ENCODE results near the gene GGT6.

The GGT6 gene

GRCh38 chr17:4541328-4542002 is 18.9 kb downstream of the GGT6 start:
- Mint-ChIP-seq H3K27me3 (no peaks in the 10 kb centered on the region), H3K27ac (no peak overlapping the region), H3K4me3 (no peak overlapping the region), H3K9me3 (no peaks in the 10 kb centered on the region), H3K4me1 (peaks cover 26% of the 10 kb centered on the region)
- no peak for DNase-seq
- no peak for ATAC-seq

GRCh38 chr17:4540687-4541327 is 19.6 kb downstream of the GGT6 start:
- Mint-ChIP-seq H3K27ac (no peak overlapping the region), H3K9me3 (no peaks in the 10 kb centered on the region), H3K4me3 (no peak overlapping the region), H3K4me1 (peaks cover 29% of the 10 kb centered on the region), H3K27me3 (no peaks in the 10 kb centered on the region)
- ATAC-seq (no peak), DNase-seq (no peak)

GRCh38 chr17:4540224-4540651 is 20.1 kb downstream of the GGT6 start:
- H3K9me3 Mint-ChIP-seq, result no peaks in the 10 kb centered on the region
- no peak for ATAC-seq
- no peak for DNase-seq
- no peaks in the 10 kb centered on the region for H3K27me3 Mint-ChIP-seq
- H3K4me3 Mint-ChIP-seq, result no peak overlapping the region
- H3K4me1 Mint-ChIP-seq, result peaks cover 35% of the 10 kb centered on the region
- no peak overlapping the region for H3K27ac Mint-ChIP-seq

- Mint-ChIP-seq H3K4me3 (no peak overlapping the region), H3K27me3 (no peaks in the 10 kb centered on the region), H3K9me3 (no peaks in the 10 kb centered on the region), H3K27ac (peak overlapping the region in 1 of 2 donors; percentile 9), H3K4me1 (peaks cover 35% of the 10 kb centered on the region)
- no peak for ATAC-seq
- no peak for DNase-seq
Measured at GRCh38 chr17:4539576-4540223, 20.7 kb downstream of the GGT6 start.

- no peak overlapping the region for H3K27ac Mint-ChIP-seq
- H3K9me3 Mint-ChIP-seq, result no peaks in the 10 kb centered on the region
- peaks cover 40% of the 10 kb centered on the region for H3K4me1 Mint-ChIP-seq
- no peak for DNase-seq
- H3K27me3 Mint-ChIP-seq, result no peaks in the 10 kb centered on the region
- H3K4me3 Mint-ChIP-seq, result no peak overlapping the region
- no peak for ATAC-seq
Measured at GRCh38 chr17:4539025-4539424, 21.4 kb downstream of the GGT6 start.

- Mint-ChIP-seq H3K4me1 (peaks cover 46% of the 10 kb centered on the region), H3K4me3 (no peak overlapping the region), H3K9me3 (no peaks in the 10 kb centered on the region), H3K27ac (peak overlapping the region in 1 of 2 donors; percentile 71), H3K27me3 (peaks cover 4% of the 10 kb centered on the region)
- DNase-seq, result no peak
- ATAC-seq, result no peak
Measured at GRCh38 chr17:4538236-4539002, 22.0 kb downstream of the GGT6 start.

- no peaks in the 10 kb centered on the region for H3K9me3 Mint-ChIP-seq
- H3K4me1 Mint-ChIP-seq, result peaks cover 52% of the 10 kb centered on the region
- DNase-seq, result no peak
- H3K27me3 Mint-ChIP-seq, result peaks cover 8% of the 10 kb centered on the region
- no peak overlapping the region for H3K27ac Mint-ChIP-seq
- H3K4me3 Mint-ChIP-seq, result no peak overlapping the region
- no peak for ATAC-seq
Measured at GRCh38 chr17:4537451-4538235, 22.7 kb downstream of the GGT6 start.

- DNase-seq (no peak), ATAC-seq (no peak)
- Mint-ChIP-seq H3K4me1 (peaks cover 45% of the 10 kb centered on the region), H3K27me3 (peaks cover 14% of the 10 kb centered on the region), H3K4me3 (no peak overlapping the region), H3K27ac (peak overlapping the region in 1 of 2 donors; percentile 48), H3K9me3 (no peaks in the 10 kb centered on the region)
Measured at GRCh38 chr17:4536742-4537411, 23.5 kb downstream of the GGT6 start.

- no peaks in the 10 kb centered on the region for H3K9me3 Mint-ChIP-seq
- H3K27ac Mint-ChIP-seq, result no peak overlapping the region
- ATAC-seq (peak; percentile 3), DNase-seq (no peak)
- no peak overlapping the region for H3K4me3 Mint-ChIP-seq
- peaks cover 44% of the 10 kb centered on the region for H3K4me1 Mint-ChIP-seq
- peaks cover 18% of the 10 kb centered on the region for H3K27me3 Mint-ChIP-seq
Measured at GRCh38 chr17:4536259-4536741, 24.1 kb downstream of the GGT6 start.

- H3K4me1 Mint-ChIP-seq, result peaks cover 39% of the 10 kb centered on the region
- H3K4me3 Mint-ChIP-seq, result no peak overlapping the region
- DNase-seq (no peak), ATAC-seq (peak; percentile 5)
- peaks cover 18% of the 10 kb centered on the region for H3K27me3 Mint-ChIP-seq
- H3K9me3 Mint-ChIP-seq, result no peaks in the 10 kb centered on the region
- peak overlapping the region in 1 of 2 donors; percentile 94 for H3K27ac Mint-ChIP-seq
Measured at GRCh38 chr17:4535667-4536258, 24.6 kb downstream of the GGT6 start.

- ATAC-seq (no peak), DNase-seq (no peak)
- Mint-ChIP-seq H3K27me3 (peaks cover 18% of the 10 kb centered on the region), H3K4me1 (peaks cover 38% of the 10 kb centered on the region), H3K4me3 (no peak overlapping the region), H3K9me3 (no peaks in the 10 kb centered on the region), H3K27ac (no peak overlapping the region)
Measured at GRCh38 chr17:4534928-4535666, 25.3 kb downstream of the GGT6 start.

GRCh38 chr17:4534515-4534914 is 25.9 kb downstream of the GGT6 start:
- DNase-seq, result no peak
- ATAC-seq, result peak; percentile 10
- Mint-ChIP-seq H3K9me3 (no peaks in the 10 kb centered on the region), H3K4me1 (peaks cover 38% of the 10 kb centered on the region), H3K4me3 (no peak overlapping the region), H3K27ac (no peak overlapping the region), H3K27me3 (peaks cover 18% of the 10 kb centered on the region)

GRCh38 chr17:4533523-4534504 is 26.6 kb downstream of the GGT6 start:
- ATAC-seq, result peak; percentile 18
- no peaks in the 10 kb centered on the region for H3K9me3 Mint-ChIP-seq
- DNase-seq, result no peak
- H3K4me3 Mint-ChIP-seq, result no peak overlapping the region
- H3K27ac Mint-ChIP-seq, result no peak overlapping the region
- H3K27me3 Mint-ChIP-seq, result peaks cover 18% of the 10 kb centered on the region
- peaks cover 38% of the 10 kb centered on the region for H3K4me1 Mint-ChIP-seq

Measured in stimulated activated naive CD8-positive, alpha-beta T cell treated with anti-CD3 and anti-CD28 coated beads, Interleukin-15, amount 100 ng/mL, for 72 hours (primary cell).